Ishikawa (cell line): ENCODE measurements around the gene NUP133.

ENCODE experiments used
- CREB1 ChIP-seq: IDR thresholded peaks from 2 replicates; pipeline ENCODE4 v1.6.1; 2012; ENCODE audit warnings: low read depth
- EP300 ChIP-seq: IDR thresholded peaks from 2 replicates; pipeline ENCODE4 v1.6.1; 2012; ENCODE audit warnings: borderline replicate concordance
- FOXM1 ChIP-seq: IDR thresholded peaks from 2 replicates; pipeline ENCODE4 v1.6.1; 2012; ENCODE audit warnings: low read depth, borderline replicate concordance
- NFIC ChIP-seq: IDR thresholded peaks from 2 replicates; pipeline ENCODE4 v1.6.1; 2012
- RAD21 ChIP-seq: IDR thresholded peaks from 2 replicates; pipeline ENCODE4 v1.6.1; 2012; ENCODE audit warnings: low read depth
- TAF1 ChIP-seq: IDR thresholded peaks from 2 replicates; pipeline ENCODE4 v1.6.1; 2012; ENCODE audit warnings: low read depth, mild to moderate bottlenecking
- YY1 ChIP-seq: IDR thresholded peaks from 2 replicates; pipeline ENCODE4 v1.6.1; 2012; ENCODE audit warnings: low read depth
- TF ChIP-seq, protein P1 (sequence below): IDR thresholded peaks from 2 replicates; pipeline ENCODE4 v1.6.1; 2012
- TF ChIP-seq, protein P2 (sequence below): IDR thresholded peaks from 2 replicates; pipeline ENCODE4 v1.6.1; 2012
- TF ChIP-seq, protein P3 (sequence below): IDR thresholded peaks from 2 replicates; pipeline ENCODE4 v1.6.1; 2012; ENCODE audit warnings: low read depth, mild to moderate bottlenecking

DNA sequence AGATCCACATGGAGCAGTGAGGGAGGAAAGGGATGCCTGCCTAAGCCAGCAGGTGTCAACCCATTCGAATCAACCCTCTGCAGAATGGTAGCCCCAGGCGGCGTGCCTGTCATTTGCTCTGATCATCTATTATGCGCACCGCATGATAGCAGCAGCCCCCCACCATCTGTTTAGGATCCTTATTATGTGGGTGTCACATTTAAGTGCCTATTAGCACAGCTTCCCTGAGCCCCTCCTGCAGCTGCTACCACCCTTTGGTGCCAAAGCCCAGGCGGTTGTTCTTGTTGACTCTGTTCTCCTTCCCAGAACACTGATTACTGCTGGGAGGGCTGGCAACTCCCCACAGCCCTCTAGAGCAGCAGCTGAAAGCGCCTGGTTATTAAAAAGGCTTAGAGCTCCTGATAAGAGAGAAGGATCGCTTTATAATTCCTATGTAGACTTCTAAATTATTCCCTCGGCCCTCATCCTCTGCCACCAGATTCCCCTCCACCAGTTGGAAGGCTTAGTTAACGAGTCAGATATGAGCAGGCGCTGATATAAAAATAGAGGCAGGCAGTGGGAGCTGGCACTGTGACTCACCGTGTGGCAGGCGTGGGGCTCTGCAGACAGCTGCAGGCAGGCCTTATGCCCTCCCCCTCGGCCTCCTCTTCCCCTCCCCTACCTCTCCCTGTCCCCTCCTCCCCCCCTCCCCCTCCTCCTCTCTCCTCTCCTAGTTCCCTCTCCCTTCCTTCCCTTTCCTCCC is 97.3 kb downstream of the NUP133 start:
- TF ChIP-seq TAF1 (no peak), YY1 (no peak), EP300 (no peak), RAD21 (no peak), CREB1 (no peak), NFIC (no peak), FOXM1 (no peak)
- TF ChIP-seq, protein P1, sequence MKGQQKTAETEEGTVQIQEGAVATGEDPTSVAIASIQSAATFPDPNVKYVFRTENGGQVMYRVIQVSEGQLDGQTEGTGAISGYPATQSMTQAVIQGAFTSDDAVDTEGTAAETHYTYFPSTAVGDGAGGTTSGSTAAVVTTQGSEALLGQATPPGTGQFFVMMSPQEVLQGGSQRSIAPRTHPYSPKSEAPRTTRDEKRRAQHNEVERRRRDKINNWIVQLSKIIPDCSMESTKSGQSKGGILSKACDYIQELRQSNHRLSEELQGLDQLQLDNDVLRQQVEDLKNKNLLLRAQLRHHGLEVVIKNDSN = no peak
- TF ChIP-seq, protein P2, sequence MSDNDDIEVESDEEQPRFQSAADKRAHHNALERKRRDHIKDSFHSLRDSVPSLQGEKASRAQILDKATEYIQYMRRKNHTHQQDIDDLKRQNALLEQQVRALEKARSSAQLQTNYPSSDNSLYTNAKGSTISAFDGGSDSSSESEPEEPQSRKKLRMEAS = no peak
- TF ChIP-seq, protein P3, sequence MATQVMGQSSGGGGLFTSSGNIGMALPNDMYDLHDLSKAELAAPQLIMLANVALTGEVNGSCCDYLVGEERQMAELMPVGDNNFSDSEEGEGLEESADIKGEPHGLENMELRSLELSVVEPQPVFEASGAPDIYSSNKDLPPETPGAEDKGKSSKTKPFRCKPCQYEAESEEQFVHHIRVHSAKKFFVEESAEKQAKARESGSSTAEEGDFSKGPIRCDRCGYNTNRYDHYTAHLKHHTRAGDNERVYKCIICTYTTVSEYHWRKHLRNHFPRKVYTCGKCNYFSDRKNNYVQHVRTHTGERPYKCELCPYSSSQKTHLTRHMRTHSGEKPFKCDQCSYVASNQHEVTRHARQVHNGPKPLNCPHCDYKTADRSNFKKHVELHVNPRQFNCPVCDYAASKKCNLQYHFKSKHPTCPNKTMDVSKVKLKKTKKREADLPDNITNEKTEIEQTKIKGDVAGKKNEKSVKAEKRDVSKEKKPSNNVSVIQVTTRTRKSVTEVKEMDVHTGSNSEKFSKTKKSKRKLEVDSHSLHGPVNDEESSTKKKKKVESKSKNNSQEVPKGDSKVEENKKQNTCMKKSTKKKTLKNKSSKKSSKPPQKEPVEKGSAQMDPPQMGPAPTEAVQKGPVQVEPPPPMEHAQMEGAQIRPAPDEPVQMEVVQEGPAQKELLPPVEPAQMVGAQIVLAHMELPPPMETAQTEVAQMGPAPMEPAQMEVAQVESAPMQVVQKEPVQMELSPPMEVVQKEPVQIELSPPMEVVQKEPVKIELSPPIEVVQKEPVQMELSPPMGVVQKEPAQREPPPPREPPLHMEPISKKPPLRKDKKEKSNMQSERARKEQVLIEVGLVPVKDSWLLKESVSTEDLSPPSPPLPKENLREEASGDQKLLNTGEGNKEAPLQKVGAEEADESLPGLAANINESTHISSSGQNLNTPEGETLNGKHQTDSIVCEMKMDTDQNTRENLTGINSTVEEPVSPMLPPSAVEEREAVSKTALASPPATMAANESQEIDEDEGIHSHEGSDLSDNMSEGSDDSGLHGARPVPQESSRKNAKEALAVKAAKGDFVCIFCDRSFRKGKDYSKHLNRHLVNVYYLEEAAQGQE = no peak
